B cell (primary cell): ENCODE results near the gene CEMIP. TPM values are rescaled to one million over a fixed set of nuclear protein-coding genes. Genes with fewer than 3 reads are reported as not detected.

Experiments
- ATAC-seq: fragments of 200-7000 bp; cut with Tn5 transposase; one replicate; pipeline ENCODE4 v1.10.0; 2021; ENCODE audit warnings: low read depth, mild to moderate bottlenecking, moderate number of reproducible peaks, moderate library complexity
- CTCF ChIA-PET: fragments of 350-600 bp; sonication (Branson Sonifier 250); formaldehyde crosslinking; loops from one replicate; lab custom pipeline; 2021; ENCODE audit warnings: antibody characterized with exemption, inconsistent platforms; lab: Charles Lee
- POLR2A ChIA-PET: fragments of 350-600 bp; sonication (Branson Sonifier 250); formaldehyde crosslinking; loops from one replicate; lab custom pipeline; 2021; ENCODE audit warnings: antibody characterized with exemption; lab: Charles Lee
- DNase-seq: peaks from one replicate; pipeline ENCODE4 v3.0.0; 2013
- H2AFZ ChIP-seq: 2 replicates; pipeline ENCODE4 v1.6.1; 2012; ENCODE audit warnings: mild to moderate bottlenecking, low read depth, low read length; ENCODE audit not compliant: insufficient read depth, poor library complexity, severe bottlenecking
- H3K27ac ChIP-seq, 2 donors: 1 replicate in 1 of 2; 2 replicates in 1 of 2; pipeline ENCODE4 v1.5.1; 2012 to 2013; ENCODE audit warnings: low read length in 2 of 2, mild to moderate bottlenecking in 2 of 2, moderate library complexity in 1 of 2
- H3K27me3 ChIP-seq, 4 experiments: fragments of 200-600 bp in 1 of 4; sonication (generic) in 1 of 4; replicated peaks in 1 of 4; 1 replicate in 2 of 4; 2 replicates in 2 of 4; pipeline versions ENCODE4 v1.6.1 to v1.7.0; 2013 to 2016; ENCODE audit warnings: low read length in 3 of 4, mild to moderate bottlenecking in 2 of 4, mixed read lengths in 1 of 4, moderate library complexity in 1 of 4; ENCODE audit not compliant: insufficient read depth in 4 of 4, control insufficient read depth in 3 of 4; ENCODE audit errors: control extremely low read depth in 1 of 4
- H3K36me3 ChIP-seq, 2 experiments: replicated peaks in 1 of 2; 1 replicate in 1 of 2; 2 replicates in 1 of 2; pipeline versions ENCODE4 v1.6.1 to v1.7.1; 2013; ENCODE audit warnings: low read length in 1 of 2; ENCODE audit not compliant: insufficient read depth in 2 of 2, control insufficient read depth in 1 of 2; ENCODE audit errors: control extremely low read depth in 1 of 2, extremely low read depth in 1 of 2
- H3K4me1 ChIP-seq, 2 donors: fragments of 200-600 bp in 1 of 2; sonication (generic) in 1 of 2; 1 replicate in 1 of 2; 2 replicates in 1 of 2; pipeline versions ENCODE4 v1.5.1 to v1.6.1; 2013 to 2017; ENCODE audit warnings: low read length in 2 of 2; ENCODE audit not compliant: control insufficient read depth in 2 of 2, insufficient read depth in 2 of 2
- H3K4me2 ChIP-seq: replicated peaks from 2 replicates; pipeline ENCODE3; 2012; ENCODE audit warnings: mild to moderate bottlenecking, low read depth, low read length; ENCODE audit not compliant: poor library complexity, severe bottlenecking
- H3K4me3 ChIP-seq, 5 experiments: fragments of 200-600 bp in 1 of 5; sonication (generic) in 1 of 5; 1 replicate in 3 of 5; 2 replicates in 2 of 5; pipeline versions ENCODE4 v1.5.1 to v1.7.0; 2011 to 2016; ENCODE audit warnings: low read length in 4 of 5, mild to moderate bottlenecking in 4 of 5, low read depth in 2 of 5, control low read depth in 1 of 5, moderate library complexity in 1 of 5; ENCODE audit not compliant: insufficient read depth in 1 of 5; ENCODE audit errors: control extremely low read depth in 1 of 5, extremely low read depth in 1 of 5
- H3K79me2 ChIP-seq: fragments of 200-600 bp; sonication (generic); one replicate; pipeline ENCODE4 v1.6.0; 2016; ENCODE audit warnings: low read length; ENCODE audit not compliant: control insufficient read depth, insufficient read depth
- H3K9ac ChIP-seq: fragments of 200-600 bp; sonication (generic); 2 replicates; pipeline ENCODE4 v1.6.1; 2017; ENCODE audit warnings: mild to moderate bottlenecking, low read length, moderate library complexity
- H3K9me3 ChIP-seq, 3 donors: one replicate each; pipeline versions ENCODE4 v1.6.1 to v1.7.1; 2013; ENCODE audit warnings: low read length in 2 of 3; ENCODE audit not compliant: control insufficient read depth in 2 of 3, insufficient read depth in 1 of 3; ENCODE audit errors: control extremely low read depth in 1 of 3
- H4K20me1 ChIP-seq: 2 replicates; pipeline ENCODE4 v1.6.0; 2012; ENCODE audit warnings: mild to moderate bottlenecking, low read length; ENCODE audit not compliant: insufficient read depth, control insufficient read depth, poor library complexity, severe bottlenecking
- H3K27ac Mint-ChIP-seq: one replicate; pipeline ENCODE4 v1.8.0; 2021; ENCODE audit warnings: mixed read lengths
- H3K27me3 Mint-ChIP-seq: one replicate; pipeline ENCODE4 v1.8.0; 2021; ENCODE audit warnings: mixed read lengths
- H3K4me1 Mint-ChIP-seq: one replicate; pipeline ENCODE4 v1.8.0; 2021; ENCODE audit warnings: mixed read lengths
- H3K4me3 Mint-ChIP-seq: one replicate; pipeline ENCODE4 v1.8.0; 2021; ENCODE audit warnings: mixed read lengths
- H3K9me3 Mint-ChIP-seq: one replicate; pipeline ENCODE4 v1.8.0; 2022; ENCODE audit warnings: mixed read lengths; ENCODE audit not compliant: insufficient read depth
- CTCF ChIP-seq: fragments of 200-600 bp; IDR thresholded peaks from one replicate; pipeline ENCODE4 v1.8.0; 2022; ENCODE audit warnings: antibody characterized with exemption, mild to moderate bottlenecking
- EZH2 ChIP-seq: IDR thresholded peaks from 2 replicates; pipeline ENCODE4 v1.6.1; 2012; ENCODE audit warnings: borderline replicate concordance, low read depth, mild to moderate bottlenecking, moderate library complexity, low read length; ENCODE audit not compliant: insufficient read depth, poor library complexity, severe bottlenecking
- WGBS: methylation state at CpG from one replicate; pipeline ENCODE4 v1.1.5; 2013; ENCODE audit warnings: missing lambda C conversion rate; ENCODE audit not compliant: insufficient coverage; 5-methylcytosine and 5-hydroxymethylcytosine counted together
- intact Hi-C: fragments of 100-400 bp; cut with micrococcal nuclease; formaldehyde crosslinking; loops from one replicate; pipeline ENCODE4 v1.10.0; 2022
- polyA plus RNA-seq: library from polyadenylated mRNA; depleted of rRNA; stranded (reverse); fragments of >200 nt; gene quantifications from 2 replicates; pipeline ENCODE4 v1.2.3, GENCODE V29; 2012
- total RNA-seq, 2 donors: library from RNA; stranded (reverse); fragments of 120-200 nt in 1 of 2; gene quantifications; 1 replicate in 1 of 2; 2 replicates in 1 of 2; pipeline versions ENCODE4 v1.2.3 to v1.2.4, GENCODE V29; 2013 to 2022

The CEMIP gene
- total and polyA plus RNA-seq, 2 donors (not counting 1 experiment from before 2014, with no cell fraction given) = 0.32 TPM; not detected in 1

- Mint-ChIP-seq H3K9me3 (no peaks in the 10 kb centered on the region), H3K27ac (no peak overlapping the region), H3K27me3 (no peaks in the 10 kb centered on the region), H3K4me3 (no peak overlapping the region), H3K4me1 (peaks cover 13% of the 10 kb centered on the region)
- ChIA-PET POLR2A (no interaction called here), CTCF (no interaction called here)
- Histone ChIP-seq H4K20me1 (no peaks in the 10 kb centered on the region), H3K4me1 (peaks cover 9 to 13% of the 10 kb centered on the region in 2 donors), H3K27ac (no peak overlapping the region), H3K9me3 (no peaks in the 10 kb centered on the region), H3K79me2 (no peaks in the 10 kb centered on the region), H3K9ac (no peak overlapping the region), H3K4me2 (no peak overlapping the region), H3K27me3 (no peaks in the 10 kb centered on the region), H3K4me3 (no peak overlapping the region), H3K36me3 (peaks cover 0 to 56% of the 10 kb centered on the region in 2 experiments), H2AFZ (no peak overlapping the region)
- intact Hi-C loops = no loop called here
- DNase-seq = no peak
- WGBS = 97% methylated on average over 4 of the region's 4 CpGs
- ATAC-seq = no peak
- TF ChIP-seq EZH2 (no peak), CTCF (no peak)
Observed at GRCh38 chr15:80949756-80950155, 170.6 kb downstream of the CEMIP start.

GRCh38 chr15:80950291-80951078, 171.3 kb downstream of the CEMIP start:
- Mint-ChIP-seq H3K4me1 (peaks cover 11% of the 10 kb centered on the region), H3K27me3 (no peaks in the 10 kb centered on the region), H3K4me3 (no peak overlapping the region), H3K9me3 (no peaks in the 10 kb centered on the region), H3K27ac (no peak overlapping the region)
- ChIA-PET POLR2A (no interaction called here), CTCF (no interaction called here)
- TF ChIP-seq CTCF (no peak), EZH2 (no peak)
- Histone ChIP-seq H3K9ac (no peak overlapping the region), H3K4me2 (no peak overlapping the region), H3K4me3 (no peak overlapping the region), H2AFZ (no peak overlapping the region), H3K36me3 (peaks cover 0 to 54% of the 10 kb centered on the region in 2 experiments), H3K79me2 (no peaks in the 10 kb centered on the region), H3K27me3 (no peaks in the 10 kb centered on the region), H3K9me3 (no peaks in the 10 kb centered on the region), H3K27ac (no peak overlapping the region), H4K20me1 (no peaks in the 10 kb centered on the region), H3K4me1 (peaks cover 6 to 11% of the 10 kb centered on the region in 2 donors)
- DNase-seq = no peak
- no peak for ATAC-seq
- WGBS = 92% methylated on average over 8 of the region's 8 CpGs
- intact Hi-C loops = no loop called here
